ENCODE measurements around the gene WDR37.
"Not testable (repeated sequence)": the region's sequence is repeated elsewhere in the genome, so short reads cannot be mapped to it uniquely, and the experiment has no call there.

WDR37 gene

GRCh38 chr10:1056326-1057105, at the start of gene WDR37:
Gene WDR37, plus strand, starts transcription at chr10:1056385. Its CDS starts 15,771 bp downstream, at chr10:1072156.
- peak; percentile 6 for DNase-seq

- DNase-seq, result no peak
These were observed 49.6 kb upstream of the WDR37 start for GRCh38 chr10:1006573-1006972.

- no peak for DNase-seq
These were observed 48.6 kb upstream of the WDR37 start for GRCh38 chr10:1007583-1007982.

GRCh38 chr10:1009071-1009494, 47.1 kb upstream of the WDR37 start:
- no peak for DNase-seq

- not testable (repeated sequence) for DNase-seq
These were observed 46.2 kb upstream of the WDR37 start for GRCh38 chr10:1009947-1010346.

GRCh38 chr10:1010703-1011102, 45.5 kb upstream of the WDR37 start:
- DNase-seq, result no peak

GRCh38 chr10:1011696-1012095, 44.5 kb upstream of the WDR37 start:
- DNase-seq, result no peak

GRCh38 chr10:1015688-1016087, 40.5 kb upstream of the WDR37 start:
- DNase-seq, result no peak

GRCh38 chr10:1019362-1019761, 36.8 kb upstream of the WDR37 start:
- no peak for DNase-seq

GRCh38 chr10:1020460-1020859, 35.7 kb upstream of the WDR37 start:
- DNase-seq, result no peak

- no peak for DNase-seq
These were observed 35.2 kb upstream of the WDR37 start for GRCh38 chr10:1020958-1021357.

GRCh38 chr10:1022413-1022812, 33.8 kb upstream of the WDR37 start:
- no peak for DNase-seq

GRCh38 chr10:1024103-1024502, 32.1 kb upstream of the WDR37 start:
- DNase-seq, result no peak

- no peak for DNase-seq
These were observed 30.5 kb upstream of the WDR37 start, which contains the start of gene IDI2 for GRCh38 chr10:1025683-1026082. Gene IDI2, minus strand, starts transcription at chr10:1025859. Its CDS starts 1,136 bp downstream, at chr10:1024723.

- no peak for DNase-seq
These were observed 29.6 kb upstream of the WDR37 start for GRCh38 chr10:1026578-1026977.

- DNase-seq, result no peak
These were observed 26.3 kb upstream of the WDR37 start for GRCh38 chr10:1029838-1030237.

- no peak for DNase-seq
These were observed 22.6 kb upstream of the WDR37 start for GRCh38 chr10:1033601-1034000.

GRCh38 chr10:1034758-1035157, 21.4 kb upstream of the WDR37 start:
- no peak for DNase-seq

GRCh38 chr10:1035201-1035600, 21.0 kb upstream of the WDR37 start:
- no peak for DNase-seq

- no peak for DNase-seq
These were observed 19.8 kb upstream of the WDR37 start for GRCh38 chr10:1036341-1036791.

- no peak for DNase-seq
These were observed 19.1 kb upstream of the WDR37 start for GRCh38 chr10:1037098-1037497.

- DNase-seq, result not testable (repeated sequence)
These were observed 17.4 kb upstream of the WDR37 start for GRCh38 chr10:1038769-1039168.

- DNase-seq, result no peak
These were observed 16.1 kb upstream of the WDR37 start for GRCh38 chr10:1040133-1040532.

- no peak for DNase-seq
These were observed 14.7 kb upstream of the WDR37 start for GRCh38 chr10:1041514-1041913.

GRCh38 chr10:1043532-1043995, 12.6 kb upstream of the WDR37 start:
- no peak for DNase-seq

All from NCI-H2029 treated with DMSO at 0.1 percent for 48 hours (cell line).